Mononuclear cell (primary cell): Measurements from ENCODE around the gene PTPRZ1. TPM values are rescaled to one million over a fixed set of nuclear protein-coding genes. Genes with fewer than 3 reads are reported as not detected.

ENCODE experiments used
- H3K27me3 ChIP-seq: 2 replicates; pipeline ENCODE4 v1.6.0; 2011; ENCODE audit warnings: low read length, control low read depth; ENCODE audit not compliant: insufficient read depth
- H3K4me1 ChIP-seq: 2 replicates; pipeline ENCODE4 v1.5.1; 2011; ENCODE audit warnings: mild to moderate bottlenecking, low read length, control low read depth; ENCODE audit not compliant: insufficient read depth
- H3K4me3 ChIP-seq: 2 replicates; pipeline ENCODE4 v1.5.1; 2011; ENCODE audit warnings: mild to moderate bottlenecking, low read length, moderate library complexity
- H3K9me3 ChIP-seq: 2 replicates; pipeline ENCODE4 v1.5.1; 2011; ENCODE audit warnings: low read depth, mild to moderate bottlenecking, control low read depth, low read length
- total RNA-seq: library from RNA; depleted of rRNA; stranded (reverse); fragments of >200 nt; gene quantifications from one replicate; pipeline ENCODE4 v1.2.3, GENCODE V29; 2012

The PTPRZ1 gene
- total RNA-seq, 1 donor, result not detected

- H3K9me3 ChIP-seq, result no peaks in the 10 kb centered on the region
- no peaks in the 10 kb centered on the region for H3K4me1 ChIP-seq
- H3K4me3 ChIP-seq, result no peak overlapping the region
- H3K27me3 ChIP-seq, result no peaks in the 10 kb centered on the region
Measured at GRCh38 chr7:122072272-122072671, 199.3 kb downstream of the PTPRZ1 start.

- Histone ChIP-seq H3K4me1 (no peaks in the 10 kb centered on the region), H3K4me3 (no peak overlapping the region), H3K27me3 (no peaks in the 10 kb centered on the region), H3K9me3 (no peaks in the 10 kb centered on the region)
Measured at GRCh38 chr7:122072924-122073599, 200.1 kb downstream of the PTPRZ1 start.

- Histone ChIP-seq H3K4me3 (no peak overlapping the region), H3K9me3 (no peaks in the 10 kb centered on the region), H3K4me1 (no peaks in the 10 kb centered on the region), H3K27me3 (no peaks in the 10 kb centered on the region)
Measured at GRCh38 chr7:122073635-122074034, 200.7 kb downstream of the PTPRZ1 start.

- Histone ChIP-seq H3K9me3 (no peaks in the 10 kb centered on the region), H3K4me3 (no peak overlapping the region), H3K4me1 (no peaks in the 10 kb centered on the region), H3K27me3 (no peaks in the 10 kb centered on the region)
Measured at GRCh38 chr7:122082160-122082559, 209.2 kb downstream of the PTPRZ1 start.

- H3K27me3 ChIP-seq, result no peaks in the 10 kb centered on the region
- H3K9me3 ChIP-seq, result no peaks in the 10 kb centered on the region
- H3K4me3 ChIP-seq, result no peak overlapping the region
- no peaks in the 10 kb centered on the region for H3K4me1 ChIP-seq
Measured at GRCh38 chr7:122082670-122083069, 209.7 kb downstream of the PTPRZ1 start.

GRCh38 chr7:122092964-122093797 is 220.2 kb downstream of the PTPRZ1 start:
- no peaks in the 10 kb centered on the region for H3K27me3 ChIP-seq
- no peaks in the 10 kb centered on the region for H3K9me3 ChIP-seq
- no peaks in the 10 kb centered on the region for H3K4me1 ChIP-seq
- no peak overlapping the region for H3K4me3 ChIP-seq

GRCh38 chr7:122094549-122094948 is 221.6 kb downstream of the PTPRZ1 start:
- no peaks in the 10 kb centered on the region for H3K27me3 ChIP-seq
- H3K4me3 ChIP-seq, result no peak overlapping the region
- H3K9me3 ChIP-seq, result no peaks in the 10 kb centered on the region
- no peaks in the 10 kb centered on the region for H3K4me1 ChIP-seq

GRCh38 chr7:122095642-122096041 is 222.7 kb downstream of the PTPRZ1 start:
- Histone ChIP-seq H3K4me3 (no peak overlapping the region), H3K27me3 (no peaks in the 10 kb centered on the region), H3K9me3 (no peaks in the 10 kb centered on the region), H3K4me1 (no peaks in the 10 kb centered on the region)

GRCh38 chr7:122100021-122100420 is 227.1 kb downstream of the PTPRZ1 start:
- peaks cover 14% of the 10 kb centered on the region for H3K9me3 ChIP-seq
- H3K27me3 ChIP-seq, result no peaks in the 10 kb centered on the region
- no peak overlapping the region for H3K4me3 ChIP-seq
- H3K4me1 ChIP-seq, result no peaks in the 10 kb centered on the region

GRCh38 chr7:122103064-122103463 is 230.1 kb downstream of the PTPRZ1 start:
- no peaks in the 10 kb centered on the region for H3K27me3 ChIP-seq
- H3K9me3 ChIP-seq, result peaks cover 18% of the 10 kb centered on the region

More at GRCh38 chr7:122103064-122103463, 230.1 kb downstream of the PTPRZ1 start:
- Histone ChIP-seq H3K4me3 (no peak overlapping the region), H3K4me1 (no peaks in the 10 kb centered on the region)
